Measurements from ENCODE around the gene TENT4A.

- no peak for TF ChIP-seq POLR2AphosphoS5 (IDR thresholded peaks at IDR 0.05; ENCODE audit: borderline replicate concordance, low read depth, low read length)
- no peak for TF ChIP-seq EZH2 (IDR thresholded peaks at IDR 0.05)
- no peak for TF ChIP-seq FOXP2 (optimal IDR thresholded peaks at IDR 0.05; ENCODE audit: control extremely low read depth, extremely low read length, insufficient read depth)
Measured at GRCh38 chr5:6787941-6788340, 74.7 kb downstream of the TENT4A start.

Data from SK-N-MC (cell line).